NB4 (cell line): Measurements from ENCODE around the gene SLC2A4RG.
"Not testable (repeated sequence)": the region's sequence is repeated elsewhere in the genome, so short reads cannot be mapped to it uniquely, and the experiment has no call there.

ENCODE experiments used
- DNase-seq: peaks from one replicate; pipeline ENCODE4 v3.0.0; 2010; ENCODE audit warnings: low read depth
- H3K4me3 ChIP-seq: one replicate; pipeline ENCODE4 v1.5.1; 2011; ENCODE audit warnings: mild to moderate bottlenecking, low read depth, low read length, moderate library complexity
- MYC ChIP-seq: IDR thresholded peaks from 2 replicates; pipeline ENCODE4 v1.6.1; 2011; ENCODE audit warnings: low read depth, low read length
- POLR2A ChIP-seq: IDR thresholded peaks from 2 replicates; pipeline ENCODE4 v1.6.1; 2011; ENCODE audit warnings: mild to moderate bottlenecking; ENCODE audit not compliant: insufficient read length; ENCODE audit errors: extremely low read depth
- TF ChIP-seq, protein P1 (sequence below): IDR thresholded peaks from one replicate; pipeline ENCODE4 v1.5.1; 2012; ENCODE audit warnings: low read depth, low read length
- TF ChIP-seq, protein P2 (sequence below): IDR thresholded peaks from 2 replicates; pipeline ENCODE4 v1.6.1; 2011; ENCODE audit warnings: low read depth, low read length

SLC2A4RG gene

DNA sequence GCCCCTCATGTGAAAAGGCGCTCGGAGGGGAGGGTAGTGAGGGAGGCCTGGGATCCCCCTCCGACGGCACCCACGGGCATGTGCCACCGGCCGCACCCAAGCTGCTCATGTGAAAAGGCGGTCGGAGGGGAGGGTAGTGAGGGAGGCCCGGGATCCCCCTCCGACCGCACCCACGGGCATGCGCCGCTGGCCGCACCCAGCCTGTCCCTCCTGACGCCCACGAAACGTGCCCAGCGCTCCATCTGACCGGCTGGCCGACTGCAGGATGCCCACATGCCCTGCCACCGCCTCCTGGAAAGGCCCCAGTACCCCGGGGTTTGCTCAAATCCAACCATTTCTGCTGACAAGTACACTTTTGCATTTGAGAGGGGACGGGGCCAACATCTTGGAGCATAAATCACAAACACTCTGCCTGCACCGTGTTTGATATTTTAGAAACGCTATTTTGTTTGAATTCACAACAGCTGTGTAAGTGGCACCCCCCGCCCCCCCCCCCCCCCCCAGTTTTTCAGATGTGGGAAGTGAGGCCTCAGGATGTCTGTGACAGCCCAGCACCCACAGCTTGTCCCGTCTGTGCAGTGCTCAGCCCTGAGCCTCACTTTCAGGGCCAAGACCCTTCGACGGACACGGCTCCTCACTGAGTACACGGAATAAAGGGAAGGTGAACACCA, 34.1 kb downstream of the SLC2A4RG start:
- H3K4me3 ChIP-seq = no peak overlapping the region
- no peak for TF ChIP-seq POLR2A
- no peak for TF ChIP-seq MYC
- TF ChIP-seq, protein P1, sequence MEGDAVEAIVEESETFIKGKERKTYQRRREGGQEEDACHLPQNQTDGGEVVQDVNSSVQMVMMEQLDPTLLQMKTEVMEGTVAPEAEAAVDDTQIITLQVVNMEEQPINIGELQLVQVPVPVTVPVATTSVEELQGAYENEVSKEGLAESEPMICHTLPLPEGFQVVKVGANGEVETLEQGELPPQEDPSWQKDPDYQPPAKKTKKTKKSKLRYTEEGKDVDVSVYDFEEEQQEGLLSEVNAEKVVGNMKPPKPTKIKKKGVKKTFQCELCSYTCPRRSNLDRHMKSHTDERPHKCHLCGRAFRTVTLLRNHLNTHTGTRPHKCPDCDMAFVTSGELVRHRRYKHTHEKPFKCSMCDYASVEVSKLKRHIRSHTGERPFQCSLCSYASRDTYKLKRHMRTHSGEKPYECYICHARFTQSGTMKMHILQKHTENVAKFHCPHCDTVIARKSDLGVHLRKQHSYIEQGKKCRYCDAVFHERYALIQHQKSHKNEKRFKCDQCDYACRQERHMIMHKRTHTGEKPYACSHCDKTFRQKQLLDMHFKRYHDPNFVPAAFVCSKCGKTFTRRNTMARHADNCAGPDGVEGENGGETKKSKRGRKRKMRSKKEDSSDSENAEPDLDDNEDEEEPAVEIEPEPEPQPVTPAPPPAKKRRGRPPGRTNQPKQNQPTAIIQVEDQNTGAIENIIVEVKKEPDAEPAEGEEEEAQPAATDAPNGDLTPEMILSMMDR = no peak
- TF ChIP-seq, protein P2, sequence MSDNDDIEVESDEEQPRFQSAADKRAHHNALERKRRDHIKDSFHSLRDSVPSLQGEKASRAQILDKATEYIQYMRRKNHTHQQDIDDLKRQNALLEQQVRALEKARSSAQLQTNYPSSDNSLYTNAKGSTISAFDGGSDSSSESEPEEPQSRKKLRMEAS = no peak
- DNase-seq = no peak

DNA sequence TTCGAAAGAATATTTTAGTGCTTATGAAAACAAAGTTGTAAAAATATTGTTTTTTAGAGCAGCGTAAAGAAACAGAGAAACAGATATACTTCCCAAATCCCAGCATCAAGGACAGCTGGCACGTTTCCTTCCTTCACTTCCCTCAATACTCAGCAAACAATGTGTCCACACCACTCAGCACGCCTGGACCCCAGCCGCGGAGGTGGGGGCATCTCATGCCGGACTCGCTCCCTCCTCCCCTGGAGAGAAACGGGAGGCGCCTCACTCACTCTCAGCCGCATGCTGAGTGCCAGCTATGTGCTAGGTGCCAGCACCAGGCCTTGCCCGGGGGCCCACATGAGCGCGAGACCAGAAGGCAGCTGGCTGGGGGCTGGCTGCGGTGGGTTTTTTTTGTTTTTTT, 34.7 kb downstream of the SLC2A4RG start:
- TF ChIP-seq, protein P1 = no peak
- no peak for TF ChIP-seq MYC
- TF ChIP-seq, protein P2 = no peak
- no peak overlapping the region for H3K4me3 ChIP-seq
- no peak for DNase-seq

DNA sequence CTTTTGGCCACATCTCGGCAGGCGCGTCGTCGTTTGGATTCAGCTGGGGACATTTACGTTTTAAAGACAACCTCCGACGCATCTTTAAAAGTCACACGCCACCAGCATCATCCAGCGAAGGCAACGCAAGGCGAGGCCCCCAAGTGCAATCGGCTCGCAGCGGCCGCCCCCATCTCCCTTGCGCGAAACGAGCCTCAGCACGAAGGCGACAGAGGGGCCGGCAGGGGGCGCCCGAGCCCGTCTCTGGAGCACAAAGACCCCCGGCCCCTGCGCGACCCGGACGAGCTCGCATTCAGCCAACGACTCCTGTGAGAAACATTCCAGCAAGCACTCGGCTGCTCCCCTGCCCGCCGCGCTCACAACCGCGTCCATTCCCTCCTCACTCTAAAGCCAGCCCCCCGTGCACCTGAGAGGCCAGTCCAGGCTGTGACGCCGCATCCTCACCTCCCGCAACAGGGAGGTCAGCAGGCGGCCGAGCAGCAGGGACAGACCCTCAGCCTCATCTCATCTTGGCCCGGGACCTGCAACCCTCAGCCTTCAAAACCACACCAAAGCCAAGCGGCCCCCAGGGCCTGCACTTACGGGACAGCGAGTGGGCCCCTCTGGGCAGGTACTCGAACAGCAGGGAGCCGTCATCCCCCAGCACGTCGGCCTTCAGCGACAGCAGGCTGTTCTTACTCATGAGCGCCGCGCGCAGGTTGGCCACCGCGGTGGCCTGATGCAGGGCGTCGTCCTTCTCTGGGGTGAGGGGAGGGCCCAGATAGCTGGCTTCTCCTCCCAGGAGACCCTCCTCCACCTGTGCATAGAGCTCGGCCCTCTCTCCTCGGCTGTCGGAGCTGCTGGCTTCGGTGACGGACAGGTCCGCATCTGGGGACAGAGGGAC, 35.8 kb downstream of the SLC2A4RG start:
- no peak for TF ChIP-seq POLR2A
- TF ChIP-seq, protein P1 = no peak
- TF ChIP-seq, protein P2 = no peak
- TF ChIP-seq MYC = no peak
- no peak overlapping the region for H3K4me3 ChIP-seq
- no peak for DNase-seq

DNA sequence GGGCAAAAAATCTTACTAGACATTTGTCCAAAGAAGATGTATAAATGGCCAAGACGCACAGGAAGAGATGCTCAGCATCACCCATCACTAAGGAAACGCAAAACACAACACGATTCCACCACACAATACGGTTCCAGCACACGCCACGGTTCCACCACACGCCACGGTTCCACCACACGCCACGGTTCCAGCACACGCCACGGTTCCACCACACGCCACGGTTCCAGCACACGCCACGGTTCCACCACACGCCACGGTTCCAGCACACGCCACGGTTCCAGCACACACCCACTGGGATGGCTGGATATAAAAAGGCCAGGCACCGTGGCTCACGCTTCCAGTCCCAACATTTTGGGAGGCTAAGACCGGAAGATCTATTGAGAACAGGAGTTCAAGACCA, 37.3 kb downstream of the SLC2A4RG start:
- not testable (repeated sequence) for DNase-seq, H3K4me3 ChIP-seq

DNA sequence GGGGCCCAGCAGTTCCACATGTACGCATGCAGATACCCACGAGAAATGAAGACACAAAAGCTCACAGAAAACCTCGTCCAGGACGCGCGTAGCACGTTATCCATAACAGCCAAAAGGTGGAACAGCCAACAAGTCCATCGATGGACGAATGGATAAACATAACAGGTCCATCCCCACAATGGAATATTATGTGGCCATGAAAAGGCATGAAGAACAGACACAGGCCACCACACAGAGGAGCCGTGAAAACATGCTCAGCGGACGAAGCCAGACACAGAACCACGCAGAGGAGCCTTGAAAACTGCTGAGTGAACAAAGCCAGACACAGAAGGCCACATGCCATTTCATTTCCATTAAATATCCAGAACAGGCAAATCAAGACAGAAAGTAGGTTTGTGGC, 38.0 kb downstream of the SLC2A4RG start:
- TF ChIP-seq POLR2A (no peak), MYC (no peak)
- TF ChIP-seq, protein P2 = no peak
- TF ChIP-seq, protein P1 = no peak
- H3K4me3 ChIP-seq = no peak overlapping the region
- DNase-seq = no peak

DNA sequence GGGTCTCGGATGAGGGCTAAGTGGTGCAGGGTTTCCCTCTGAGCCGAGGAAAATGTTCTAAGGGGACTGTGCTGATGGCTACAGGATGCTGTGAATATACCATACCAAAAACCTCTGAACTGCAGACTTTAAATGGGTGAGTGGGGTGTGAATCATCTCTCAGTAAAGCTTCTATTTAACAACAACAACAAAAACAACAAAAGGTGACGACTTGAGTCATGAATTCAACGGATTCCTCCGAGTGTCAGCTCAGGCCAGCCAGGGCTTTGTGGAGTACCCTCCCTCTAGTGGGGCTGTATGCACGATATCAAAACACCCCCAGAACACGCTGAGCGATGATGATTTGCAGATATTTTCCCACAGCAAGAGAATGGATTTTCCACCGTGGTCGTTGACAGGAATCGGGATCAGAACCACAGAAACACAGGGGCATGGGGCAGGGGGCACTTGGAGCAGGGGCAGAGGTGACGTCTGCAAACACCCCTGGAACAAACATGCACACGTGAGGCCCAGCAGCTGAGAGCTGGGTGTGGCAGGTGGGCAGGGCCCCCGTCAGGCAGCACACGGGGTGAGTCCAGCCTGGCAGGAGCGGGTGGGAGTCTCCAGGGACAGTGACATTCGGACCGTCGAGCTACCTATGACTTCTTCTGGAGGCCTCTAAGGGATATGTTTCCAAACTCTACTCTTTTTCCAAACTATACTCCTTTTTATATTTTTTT, 38.6 kb downstream of the SLC2A4RG start:
- H3K4me3 ChIP-seq = no peak overlapping the region
- TF ChIP-seq, protein P2 = no peak
- no peak for TF ChIP-seq MYC
- TF ChIP-seq, protein P1 = no peak
- no peak for TF ChIP-seq POLR2A
- no peak for DNase-seq
